HG02885 (cell line): ENCODE data around the gene SNX20.

Source experiments
- ATAC-seq: cut with Tn5 transposase; IDR thresholded peaks from one replicate; pipeline ENCODE4 v1.9.1; 2021; ENCODE audit warnings: mild to moderate bottlenecking; ENCODE audit not compliant: unreplicated experiment, poor library complexity

SNX20 gene

DNA sequence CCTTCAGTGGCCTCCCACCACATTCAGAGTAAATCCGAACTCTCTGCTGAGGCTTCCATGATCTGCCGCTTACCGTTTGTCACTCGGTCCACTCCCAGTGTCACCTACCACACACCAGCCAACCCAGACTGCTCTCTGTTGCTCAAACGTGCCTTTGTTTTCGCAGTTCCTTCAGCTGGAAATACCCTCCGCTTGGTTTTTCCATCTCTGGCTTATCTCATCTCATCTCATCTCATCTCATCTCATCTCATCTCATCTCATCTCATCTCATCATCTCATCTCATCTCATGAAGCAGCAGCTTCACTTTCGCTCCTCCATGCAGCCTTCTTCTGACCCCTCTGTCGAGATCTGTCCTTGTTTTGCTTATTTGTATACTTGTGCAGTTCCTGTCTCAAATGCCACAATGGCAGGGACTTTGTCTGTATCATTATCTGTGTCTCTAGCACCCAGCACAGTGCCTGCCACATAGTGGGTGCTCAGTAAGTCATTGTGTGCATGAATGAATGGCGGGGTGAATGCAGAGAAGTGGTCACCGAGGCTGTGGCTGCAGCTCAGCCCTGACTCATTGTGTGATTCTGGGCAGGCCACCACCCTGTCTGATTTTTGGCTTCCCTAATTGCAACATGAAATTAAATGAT lies 3.8 kb upstream of the SNX20 start:
- peak; percentile 28 for ATAC-seq

DNA sequence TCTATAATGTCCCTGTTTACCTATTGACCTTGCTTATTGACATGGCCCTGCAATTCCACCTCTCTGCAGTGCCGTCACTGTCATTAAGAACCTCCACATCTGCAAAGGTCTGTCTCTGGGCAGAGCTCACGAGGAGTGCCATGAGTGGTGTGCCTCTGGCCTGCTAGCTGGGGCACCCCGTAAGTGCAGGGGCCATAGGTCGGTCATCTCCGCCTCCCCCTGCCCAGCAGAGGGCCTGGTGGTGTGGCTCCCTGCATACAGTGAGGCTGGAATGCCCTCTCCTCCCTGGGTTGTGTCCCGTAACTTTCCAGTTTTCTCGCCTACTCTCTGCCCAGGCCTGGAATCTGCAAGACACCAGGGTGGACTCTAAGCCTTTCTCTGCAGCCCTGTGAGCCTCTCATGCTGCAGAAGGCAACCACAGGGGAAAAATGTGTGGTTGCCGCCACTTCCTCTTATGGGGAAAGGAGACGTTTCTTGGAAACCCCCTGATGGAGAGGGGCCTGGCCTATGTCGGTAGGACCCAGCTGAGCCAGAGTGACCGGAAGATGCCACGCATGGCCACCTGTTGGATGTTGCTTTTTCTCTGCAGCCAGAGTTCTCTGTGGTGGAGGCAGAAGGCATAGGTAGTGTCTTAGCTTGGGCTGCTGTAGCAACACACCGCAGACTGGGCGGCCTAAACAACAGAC lies 2.7 kb upstream of the SNX20 start:
- peak; percentile 70 for ATAC-seq

DNA sequence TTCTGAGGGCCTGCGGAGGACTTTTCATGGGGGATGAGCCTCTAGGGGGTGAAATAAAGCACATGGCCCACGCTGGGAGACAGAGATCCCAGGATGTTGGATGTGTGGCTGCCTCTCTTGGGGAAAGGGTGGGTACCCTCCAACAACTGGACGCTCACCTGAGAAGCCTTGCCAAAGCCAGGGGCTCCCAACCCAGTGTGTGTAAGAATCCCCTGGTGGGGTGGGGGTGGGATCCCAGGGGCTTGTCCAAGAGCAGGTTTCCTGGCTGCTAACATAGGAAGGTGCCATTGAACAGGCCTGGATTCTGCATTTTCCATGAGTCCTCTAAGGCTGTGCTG lies 587 bp downstream of the SNX20 start:
- ATAC-seq, result no peak

- ATAC-seq, result no peak
These were observed 1.2 kb downstream of the SNX20 start for GRCh38 chr16:50679676-50680555.

DNA sequence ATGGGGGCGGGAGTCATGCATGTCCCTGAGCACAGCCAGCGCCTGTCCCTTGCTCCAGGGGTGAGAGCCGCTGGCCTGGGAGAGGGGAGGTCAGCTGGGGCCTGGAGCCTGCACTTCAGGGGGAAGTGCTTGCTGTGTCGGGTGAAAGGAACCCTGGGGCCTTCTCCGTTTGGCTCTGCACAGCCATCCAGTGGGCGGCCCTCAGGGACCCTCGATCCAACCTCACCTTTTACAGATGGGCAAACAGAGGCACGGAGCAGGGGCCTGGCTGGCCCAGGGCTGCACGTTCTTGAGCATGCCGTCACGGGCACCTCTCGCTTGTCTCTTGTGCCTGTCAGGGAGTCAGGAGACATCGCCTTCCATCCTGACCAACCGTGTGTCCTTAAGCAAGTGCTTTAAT lies 1.8 kb downstream of the SNX20 start:
- no peak for ATAC-seq

DNA sequence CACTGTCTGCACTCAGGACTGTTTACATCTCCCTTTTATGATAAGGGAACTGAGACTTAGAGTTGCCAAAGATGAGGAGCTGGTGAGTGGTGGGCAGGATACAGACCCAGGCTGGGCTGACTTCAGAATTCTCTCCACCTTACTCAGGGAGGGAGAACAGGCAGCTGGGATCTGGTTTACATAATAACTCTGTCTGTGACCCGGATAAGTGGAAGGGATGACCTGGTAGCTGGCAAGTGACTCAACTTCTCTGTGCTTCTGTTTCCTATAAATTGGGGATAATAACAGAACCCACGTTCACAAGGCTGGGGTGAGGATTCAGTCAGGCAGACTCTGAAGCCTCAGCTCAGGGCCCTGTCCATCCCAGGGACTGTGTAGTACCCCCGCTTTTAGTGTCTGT lies 2.6 kb downstream of the SNX20 start:
- no peak for ATAC-seq

DNA sequence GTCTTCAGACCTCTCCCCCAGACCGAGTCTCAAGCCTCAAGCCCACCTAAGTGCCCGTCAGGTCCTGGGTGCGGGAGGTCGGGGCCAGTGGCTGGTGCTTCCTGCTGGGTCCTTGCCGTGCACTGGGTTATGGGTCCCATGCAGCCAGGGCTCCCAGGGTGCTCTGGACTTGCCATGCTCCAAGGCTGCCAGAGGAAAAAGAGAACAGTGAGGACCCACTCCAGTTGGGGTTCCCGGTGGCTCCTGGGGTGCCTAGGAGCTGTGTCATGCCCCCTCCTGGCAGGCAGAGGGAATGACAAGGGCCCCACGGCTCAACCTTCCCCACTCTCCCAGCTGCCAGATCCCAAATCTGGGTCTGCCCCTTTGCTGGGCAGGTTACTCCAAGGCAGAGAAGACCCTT lies 3.8 kb downstream of the SNX20 start:
- ATAC-seq, result no peak

GRCh38 chr16:50676684-50677225 lies 4.4 kb downstream of the SNX20 start:
- ATAC-seq, result no peak

DNA sequence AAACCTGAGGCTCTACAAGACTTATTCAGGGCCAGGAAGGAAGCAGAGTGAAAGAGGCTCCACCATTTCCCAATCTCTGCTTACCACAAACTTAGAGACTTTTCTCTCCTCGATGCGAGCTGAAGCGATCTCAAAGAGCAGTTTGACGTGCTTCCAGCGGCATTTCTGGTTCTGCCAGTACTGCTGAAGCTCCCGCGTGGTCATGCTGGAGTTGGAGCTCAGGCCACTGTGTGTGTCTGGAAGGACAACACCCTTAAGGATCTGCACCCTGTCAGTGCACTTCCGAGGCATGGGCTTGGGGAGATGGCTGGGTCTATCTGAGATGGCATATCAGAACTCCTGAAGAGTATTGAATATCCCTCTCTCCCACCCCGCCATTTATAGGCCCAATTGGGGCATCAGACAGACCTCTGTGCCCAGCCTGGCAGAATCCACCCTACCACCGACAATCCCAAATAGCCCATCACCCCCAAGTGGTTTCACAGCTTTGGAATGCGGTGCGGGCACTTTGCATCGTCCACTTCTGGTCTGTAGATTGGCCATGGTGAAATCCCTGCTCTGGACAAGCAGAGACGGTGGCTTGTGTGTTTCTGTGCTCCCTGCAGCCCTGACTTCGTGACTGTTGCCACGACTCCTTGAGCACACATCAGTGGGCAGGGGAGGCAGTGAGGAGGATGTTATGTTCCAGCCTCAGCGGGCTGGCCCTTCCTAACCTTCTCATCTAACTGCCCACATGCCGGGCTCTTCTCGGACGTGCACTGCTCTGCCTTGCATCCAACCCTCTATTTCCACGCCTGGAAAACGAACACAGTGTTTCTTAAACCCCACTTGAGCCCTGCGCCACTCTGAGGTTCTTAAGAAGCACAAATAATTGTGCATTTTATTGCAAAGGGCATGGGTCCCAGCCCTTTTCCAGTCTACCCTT lies 5.2 kb downstream of the SNX20 start:
- no peak for ATAC-seq

- no peak for ATAC-seq
These were observed 6.3 kb downstream of the SNX20 start for GRCh38 chr16:50674831-50675230.

DNA sequence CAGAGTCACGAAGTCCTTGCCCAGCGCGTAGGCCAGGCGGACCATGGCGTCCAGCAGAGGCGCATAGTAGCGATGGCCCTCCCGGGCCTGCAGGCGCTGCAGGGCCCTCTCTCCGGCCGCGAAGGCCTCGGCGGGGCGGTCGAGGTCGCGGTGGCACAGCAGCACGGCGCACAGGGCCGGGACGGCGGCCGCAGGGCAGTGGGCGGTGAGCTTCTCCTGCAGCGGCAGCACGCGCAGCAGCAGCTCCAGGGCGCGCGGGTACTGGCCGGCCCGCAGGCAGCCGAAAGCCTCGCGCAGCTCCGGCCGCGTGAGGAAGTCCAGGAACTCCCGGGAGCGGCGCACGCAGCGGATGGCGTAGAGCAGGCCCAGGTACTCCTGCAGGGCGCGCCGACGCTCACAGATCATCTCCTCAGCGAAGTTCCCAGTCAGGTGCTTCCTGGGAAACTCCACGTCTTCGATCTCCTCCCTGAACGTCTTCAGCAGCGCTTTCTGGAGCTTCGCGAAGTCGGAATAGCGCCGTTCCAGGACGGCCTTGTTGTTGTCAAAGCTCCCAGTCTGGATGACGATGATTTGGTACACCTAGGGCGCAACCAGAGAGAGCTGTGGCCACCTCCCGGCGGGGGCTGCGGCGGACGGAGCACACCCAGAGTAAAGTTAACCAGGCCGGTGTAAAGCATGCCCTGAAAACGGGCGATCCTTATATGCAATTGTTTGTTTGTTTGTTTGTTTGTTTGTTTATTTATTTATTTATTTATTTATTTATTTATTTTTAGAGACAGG lies 7.4 kb downstream of the SNX20 start:
- ATAC-seq, result no peak

GRCh38 chr16:50671644-50672260 lies 9.4 kb downstream of the SNX20 start:
- ATAC-seq, result no peak

- no peak for ATAC-seq
These were observed 10.6 kb downstream of the SNX20 start for GRCh38 chr16:50670476-50670875.

DNA sequence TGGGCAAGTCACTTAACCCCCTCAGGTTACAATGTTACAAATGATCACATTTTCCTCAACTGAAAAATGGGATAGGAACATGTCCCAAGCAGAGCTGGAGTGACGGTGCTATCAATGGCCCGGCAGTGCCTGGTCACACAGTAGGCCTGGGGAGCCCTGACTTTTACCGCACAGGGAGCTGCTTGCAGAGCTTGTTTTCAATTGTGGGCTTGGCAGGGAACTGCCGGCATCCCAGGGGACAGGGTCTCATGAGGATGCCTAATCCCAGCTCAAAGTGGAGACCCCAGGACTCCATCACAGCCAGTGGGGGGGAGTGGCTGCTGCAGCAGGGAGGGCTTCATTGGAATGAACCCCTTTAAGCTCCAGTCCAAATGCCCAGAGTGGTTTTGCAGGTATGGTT lies 11.4 kb downstream of the SNX20 start:
- no peak for ATAC-seq

DNA sequence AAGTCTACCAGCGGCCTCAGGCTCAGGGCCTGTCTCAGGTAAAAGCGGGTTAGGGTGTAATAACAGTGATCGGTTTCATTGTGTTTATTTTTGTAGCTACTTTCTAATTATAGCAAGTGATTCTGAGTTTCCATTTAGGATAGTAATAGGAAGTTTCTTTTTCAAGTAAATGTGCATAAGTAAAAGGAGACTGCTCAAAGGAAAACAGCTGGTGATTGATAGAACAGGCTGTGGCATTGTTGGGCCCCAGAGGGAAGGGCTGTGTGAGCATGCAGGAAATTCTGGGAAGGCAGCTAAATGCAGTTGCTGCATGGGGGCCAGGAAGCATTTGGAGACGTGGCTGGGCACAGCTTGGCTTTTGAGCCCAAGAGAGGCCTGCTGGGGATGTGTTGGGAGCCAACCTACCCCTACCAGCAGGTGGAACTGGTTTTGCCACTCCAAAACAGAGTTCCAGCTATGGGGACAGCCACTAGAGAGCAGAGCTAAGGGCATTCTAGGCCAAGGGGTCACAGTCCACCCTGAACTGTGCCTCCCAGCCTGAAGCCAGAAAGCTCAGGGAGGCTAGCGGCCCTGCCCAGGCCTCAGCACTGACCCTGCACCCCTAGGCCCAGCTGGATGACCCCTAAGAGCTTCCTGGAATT lies 12.6 kb downstream of the SNX20 start:
- ATAC-seq, result no peak

DNA sequence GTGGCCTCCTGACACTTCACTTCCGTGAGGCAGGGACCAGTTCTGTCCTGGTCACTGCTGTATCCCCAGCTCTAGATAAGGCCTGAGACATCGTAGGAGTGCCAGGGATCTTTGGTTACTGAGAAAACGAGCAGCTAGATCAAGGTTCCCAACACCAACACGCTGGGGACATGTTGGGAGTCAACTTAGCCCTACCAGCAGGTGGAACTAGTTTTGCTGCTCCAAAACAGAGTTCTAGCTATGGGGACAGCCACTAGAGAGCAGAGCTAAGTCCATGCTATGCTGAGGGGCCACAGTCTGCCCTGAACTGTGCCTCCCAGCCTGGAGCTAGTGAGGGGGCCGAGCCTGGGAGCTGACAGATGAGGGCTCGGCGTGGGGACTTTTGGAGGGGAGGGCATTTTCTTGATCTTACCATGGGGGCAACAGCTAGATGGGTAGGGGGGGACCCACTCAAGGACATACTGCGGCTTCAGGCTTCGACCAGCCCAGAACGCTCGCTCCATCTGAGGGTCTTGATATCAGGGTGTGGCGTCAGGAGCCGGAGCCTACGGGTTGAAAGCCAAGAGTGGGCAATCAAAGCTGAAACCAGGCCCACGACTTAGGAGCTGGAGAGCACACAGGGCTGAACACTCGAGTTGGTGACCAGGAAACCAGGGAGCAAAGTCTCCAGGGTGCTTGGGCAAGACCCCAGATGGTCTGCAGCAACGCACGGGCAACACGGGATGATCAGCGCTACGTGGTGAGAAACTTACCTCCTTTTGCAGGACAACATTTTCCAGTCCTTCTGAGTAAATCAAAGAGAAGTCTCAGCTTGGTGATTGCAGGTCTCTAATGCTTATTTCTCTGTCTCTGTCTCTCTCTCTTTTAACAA lies 13.4 kb downstream of the SNX20 start:
- no peak for ATAC-seq

GRCh38 chr16:50666658-50667496 lies 14.2 kb downstream of the SNX20 start:
- ATAC-seq, result peak; percentile 91
